Activated CD4-positive, alpha-beta memory T cell treated with anti-CD3 and anti-CD28 coated beads for 36 hours (primary cell): Measurements from ENCODE around the gene ADSS1. TPM values are rescaled to one million over a fixed set of nuclear protein-coding genes. Genes with fewer than 3 reads are reported as not detected.
A peak's percentile ranks its signal among the peaks of the same experiment; 100 is the strongest.

ENCODE experiments used
- CTCF ChIA-PET: fragments of 350-600 bp; sonication (Branson Sonifier 250); formaldehyde crosslinking; loops from one replicate; lab custom pipeline; 2021; ENCODE audit warnings: antibody characterized with exemption, inconsistent platforms; lab: Charles Lee
- POLR2A ChIA-PET: fragments of 350-600 bp; sonication (Branson Sonifier 250); formaldehyde crosslinking; loops from one replicate; lab custom pipeline; 2021; ENCODE audit warnings: antibody characterized with exemption; lab: Charles Lee
- DNase-seq: peaks from one replicate; pipeline ENCODE4 v3.0.0-alpha.2; 2020
- H3K27ac Mint-ChIP-seq: one replicate; pipeline ENCODE4 v1.8.0; 2021; ENCODE audit warnings: mixed read lengths
- H3K27me3 Mint-ChIP-seq: one replicate; pipeline ENCODE4 v1.8.0; 2021; ENCODE audit warnings: mixed read lengths
- H3K36me3 Mint-ChIP-seq: one replicate; pipeline ENCODE4 v1.8.0; 2021; ENCODE audit warnings: mixed read lengths
- H3K4me1 Mint-ChIP-seq: one replicate; pipeline ENCODE4 v1.8.0; 2021; ENCODE audit warnings: low read depth, mixed read lengths
- H3K4me3 Mint-ChIP-seq: one replicate; pipeline ENCODE4 v1.8.0; 2021; ENCODE audit warnings: mild to moderate bottlenecking, mixed read lengths
- H3K9me3 Mint-ChIP-seq: one replicate; pipeline ENCODE4 v1.8.0; 2021; ENCODE audit warnings: mixed read lengths
- intact Hi-C: fragments of 100-400 bp; cut with micrococcal nuclease; formaldehyde crosslinking; loops from one replicate; pipeline ENCODE4 v1.15.1; 2023
- total RNA-seq, 2 experiments: library from RNA; stranded (reverse); gene quantifications; one replicate each; pipeline ENCODE4 v1.2.3, GENCODE V29; 2021

ADSS1 gene
- total RNA-seq, 2 experiments from 2014 or later, result 2.3 to 3.3 TPM

GRCh38 chr14:104757238-104757585 lies 33.2 kb downstream of the ADSS1 start:
- ChIA-PET CTCF (interaction anchor here (2.0 kb wide), 1 partner anchor 12 kb away, joined by 7 read pairs; no protein-coding TSS in a partner anchor), POLR2A (no interaction called here)
- Mint-ChIP-seq H3K4me1 (peaks cover 22% of the 10 kb centered on the region), H3K9me3 (no peaks in the 10 kb centered on the region), H3K4me3 (no peak overlapping the region), H3K27ac (no peak overlapping the region), H3K27me3 (no peaks in the 10 kb centered on the region), H3K36me3 (peaks cover 37% of the 10 kb centered on the region)
- DNase-seq, result no peak
- intact Hi-C loops, result no loop called here

- H3K9me3 Mint-ChIP-seq, result no peaks in the 10 kb centered on the region
- peaks cover 39% of the 10 kb centered on the region for H3K36me3 Mint-ChIP-seq
- intact Hi-C loops, result no loop called here
- POLR2A ChIA-PET, result no interaction called here
- no peak overlapping the region for H3K4me3 Mint-ChIP-seq
- H3K27me3 Mint-ChIP-seq, result no peaks in the 10 kb centered on the region
- CTCF ChIA-PET, result interaction anchor here (2.0 kb wide), 1 partner anchor 11 kb away, joined by 7 read pairs; no protein-coding TSS in a partner anchor
- H3K27ac Mint-ChIP-seq, result no peak overlapping the region
- no peak for DNase-seq
- H3K4me1 Mint-ChIP-seq, result peaks cover 22% of the 10 kb centered on the region
These were observed 33.8 kb downstream of the ADSS1 start for GRCh38 chr14:104757681-104758392.

GRCh38 chr14:104758981-104759969 lies 35.2 kb downstream of the ADSS1 start:
- H3K27ac Mint-ChIP-seq, result no peak overlapping the region
- no peak overlapping the region for H3K4me3 Mint-ChIP-seq
- DNase-seq, result no peak
- peaks cover 14% of the 10 kb centered on the region for H3K4me1 Mint-ChIP-seq
- peaks cover 30% of the 10 kb centered on the region for H3K36me3 Mint-ChIP-seq
- CTCF ChIA-PET, result interaction anchor here (1.5 kb wide), 1 partner anchor 9 kb away, joined by 5 read pairs; no protein-coding TSS in a partner anchor
- no peaks in the 10 kb centered on the region for H3K27me3 Mint-ChIP-seq
- POLR2A ChIA-PET, result interaction anchor here (1.5 kb wide), 1 partner anchor 42 kb away, joined by 3 read pairs; the partner anchor contains the start of gene ZBTB42
- intact Hi-C loops, result no loop called here
- H3K9me3 Mint-ChIP-seq, result no peaks in the 10 kb centered on the region

GRCh38 chr14:104765517-104765916 lies 41.5 kb downstream of the ADSS1 start:
- intact Hi-C loops, result no loop called here
- no peaks in the 10 kb centered on the region for H3K4me1 Mint-ChIP-seq
- no peaks in the 10 kb centered on the region for H3K27me3 Mint-ChIP-seq
- no peak overlapping the region for H3K4me3 Mint-ChIP-seq
- H3K36me3 Mint-ChIP-seq, result peaks cover 20% of the 10 kb centered on the region
- ChIA-PET CTCF (interaction anchor here (0.8 to 7.5 kb wide), 3 partner anchors 13 to 61 kb away, joined by 3 to 99 read pairs (median 4); partner anchors contain the start of gene SIVA1), POLR2A (no interaction called here)
- no peak for DNase-seq
- no peaks in the 10 kb centered on the region for H3K9me3 Mint-ChIP-seq
- no peak overlapping the region for H3K27ac Mint-ChIP-seq

GRCh38 chr14:104766256-104766862 lies 42.3 kb downstream of the ADSS1 start:
- DNase-seq, result no peak
- CTCF ChIA-PET, result interaction anchor here (0.8 to 7.5 kb wide), 5 partner anchors 14 to 62 kb away, joined by 3 to 99 read pairs (median 4); partner anchors contain the start of gene SIVA1
- POLR2A ChIA-PET, result no interaction called here
- Mint-ChIP-seq H3K4me3 (no peak overlapping the region), H3K36me3 (peaks cover 21% of the 10 kb centered on the region), H3K4me1 (no peaks in the 10 kb centered on the region), H3K27me3 (no peaks in the 10 kb centered on the region), H3K27ac (no peak overlapping the region), H3K9me3 (peaks cover 4% of the 10 kb centered on the region)
- intact Hi-C loops, result no loop called here

GRCh38 chr14:104766863-104767633 lies 43.0 kb downstream of the ADSS1 start:
- Mint-ChIP-seq H3K27ac (no peak overlapping the region), H3K27me3 (no peaks in the 10 kb centered on the region), H3K36me3 (peaks cover 27% of the 10 kb centered on the region), H3K4me3 (no peak overlapping the region), H3K9me3 (peaks cover 4% of the 10 kb centered on the region), H3K4me1 (no peaks in the 10 kb centered on the region)
- DNase-seq, result no peak
- intact Hi-C loops, result no loop called here
- POLR2A ChIA-PET, result no interaction called here
- CTCF ChIA-PET, result interaction anchor here (0.8 to 7.5 kb wide), 5 partner anchors 14 to 62 kb away, joined by 3 to 99 read pairs (median 4); partner anchors contain the start of gene SIVA1

- H3K36me3 Mint-ChIP-seq, result peaks cover 25% of the 10 kb centered on the region
- ChIA-PET CTCF (interaction anchor here (0.9 to 7.5 kb wide), 4 partner anchors 14 to 85 kb away, joined by 4 to 99 read pairs (median 26); partner anchors contain the start of gene SIVA1), POLR2A (no interaction called here)
- H3K27me3 Mint-ChIP-seq, result no peaks in the 10 kb centered on the region
- no peak for DNase-seq
- no peaks in the 10 kb centered on the region for H3K4me1 Mint-ChIP-seq
- intact Hi-C loops, result no loop called here
- no peak overlapping the region for H3K4me3 Mint-ChIP-seq
- H3K27ac Mint-ChIP-seq, result no peak overlapping the region
- peaks cover 4% of the 10 kb centered on the region for H3K9me3 Mint-ChIP-seq
These were observed 43.5 kb downstream of the ADSS1 start for GRCh38 chr14:104767634-104767918.

GRCh38 chr14:104768437-104769323 lies 44.7 kb downstream of the ADSS1 start:
- no peaks in the 10 kb centered on the region for H3K4me1 Mint-ChIP-seq
- intact Hi-C loops, result loop anchor here (1.0 kb wide), 1 partner anchor 58 kb away; no protein-coding TSS in a partner anchor
- H3K27me3 Mint-ChIP-seq, result no peaks in the 10 kb centered on the region
- peaks cover 4% of the 10 kb centered on the region for H3K9me3 Mint-ChIP-seq
- ChIA-PET CTCF (interaction anchor here (0.6 to 7.5 kb wide), 27 partner anchors 9 to 689 kb away, joined by 3 to 99 read pairs (median 4); partner anchors contain the start of genes SIVA1 and ZBTB42), POLR2A (no interaction called here)
- peaks cover 29% of the 10 kb centered on the region for H3K36me3 Mint-ChIP-seq
- peak; percentile 94 for DNase-seq
- H3K4me3 Mint-ChIP-seq, result no peak overlapping the region
- H3K27ac Mint-ChIP-seq, result peak overlapping the region; percentile 49

GRCh38 chr14:104769324-104770071 lies 45.5 kb downstream of the ADSS1 start:
- POLR2A ChIA-PET, result interaction anchor here (1.5 kb wide), 1 partner anchor 25 kb away, joined by 3 read pairs; no protein-coding TSS in a partner anchor
- intact Hi-C loops, result no loop called here
- no peak overlapping the region for H3K27ac Mint-ChIP-seq

More at GRCh38 chr14:104769324-104770071, 45.5 kb downstream of the ADSS1 start:
- CTCF ChIA-PET, result interaction anchor here (0.9 to 7.5 kb wide), 18 partner anchors 10 to 163 kb away, joined by 3 to 99 read pairs (median 7); partner anchors contain the start of genes ADSS1, SIVA1 and ZBTB42
- Mint-ChIP-seq H3K4me1 (no peaks in the 10 kb centered on the region), H3K9me3 (peaks cover 4% of the 10 kb centered on the region), H3K27me3 (no peaks in the 10 kb centered on the region), H3K36me3 (peaks cover 29% of the 10 kb centered on the region), H3K4me3 (no peak overlapping the region)
- no peak for DNase-seq
